ENCODE data around the gene MBLAC1.

Gene MBLAC1

DNA sequence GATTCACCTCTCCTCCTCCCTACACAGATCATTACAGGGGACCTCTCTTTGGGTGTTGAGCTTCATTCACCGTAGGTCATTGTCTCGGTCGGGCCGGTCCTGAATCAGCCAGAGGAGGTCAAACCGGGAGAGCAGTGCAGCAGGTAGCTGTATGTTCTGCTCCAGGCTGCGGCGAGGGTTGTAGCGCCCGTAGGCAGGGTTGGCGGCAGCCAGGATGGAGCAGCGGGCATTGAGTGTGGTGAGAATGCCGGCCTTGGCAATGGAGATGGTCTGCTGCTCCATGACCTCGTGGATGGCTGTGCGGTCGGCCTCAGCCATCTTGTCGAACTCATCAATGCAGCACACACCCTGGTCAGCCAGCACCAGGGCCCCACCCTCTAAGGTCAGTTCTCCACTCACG, 31.1 kb upstream of the MBLAC1 start:
- no peak for DNase-seq (ENCODE audit: low read depth in 2 of 2)

DNA sequence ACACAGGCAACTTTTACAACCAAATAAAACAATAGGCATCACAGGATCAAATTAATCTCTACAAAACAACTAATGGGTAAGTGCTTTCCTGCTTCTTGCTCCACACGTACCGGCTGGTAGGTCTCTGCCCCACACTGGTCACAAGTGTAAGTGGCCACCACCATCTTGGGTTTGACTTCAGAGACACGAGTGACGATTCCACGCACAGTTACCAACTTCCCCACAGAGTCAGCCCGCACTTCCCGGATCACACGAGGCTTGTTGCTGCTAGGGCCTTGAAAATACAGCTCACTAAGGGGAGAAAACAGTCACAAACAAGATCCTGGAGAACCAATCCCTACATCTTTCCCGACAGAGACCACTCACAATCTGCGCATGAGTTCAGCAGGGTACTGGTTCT, 27.9 kb upstream of the MBLAC1 start:
- no peak for DNase-seq (ENCODE audit: low read depth in 2 of 2)

DNA sequence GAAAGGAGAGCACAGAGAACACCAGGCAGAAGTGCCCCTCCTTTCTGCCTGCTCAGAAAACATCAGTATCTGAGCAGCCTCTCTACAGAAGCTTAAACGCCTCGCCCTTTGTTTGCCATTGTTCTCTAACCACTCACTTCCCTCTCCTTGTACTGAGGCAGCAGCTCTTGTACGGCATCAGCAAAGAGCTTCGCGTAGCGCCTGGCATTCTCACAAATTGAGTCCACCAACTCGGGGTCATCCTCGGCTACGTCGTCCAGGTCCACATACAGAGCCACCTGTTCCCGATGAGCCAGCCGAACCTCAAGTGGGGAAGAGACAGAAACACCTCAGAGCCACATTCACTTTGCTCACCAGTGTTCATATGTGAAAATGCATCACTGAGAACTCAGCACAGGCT, 27.3 kb upstream of the MBLAC1 start:
- DNase-seq (ENCODE audit: low read depth in 2 of 2) = no peak

DNA sequence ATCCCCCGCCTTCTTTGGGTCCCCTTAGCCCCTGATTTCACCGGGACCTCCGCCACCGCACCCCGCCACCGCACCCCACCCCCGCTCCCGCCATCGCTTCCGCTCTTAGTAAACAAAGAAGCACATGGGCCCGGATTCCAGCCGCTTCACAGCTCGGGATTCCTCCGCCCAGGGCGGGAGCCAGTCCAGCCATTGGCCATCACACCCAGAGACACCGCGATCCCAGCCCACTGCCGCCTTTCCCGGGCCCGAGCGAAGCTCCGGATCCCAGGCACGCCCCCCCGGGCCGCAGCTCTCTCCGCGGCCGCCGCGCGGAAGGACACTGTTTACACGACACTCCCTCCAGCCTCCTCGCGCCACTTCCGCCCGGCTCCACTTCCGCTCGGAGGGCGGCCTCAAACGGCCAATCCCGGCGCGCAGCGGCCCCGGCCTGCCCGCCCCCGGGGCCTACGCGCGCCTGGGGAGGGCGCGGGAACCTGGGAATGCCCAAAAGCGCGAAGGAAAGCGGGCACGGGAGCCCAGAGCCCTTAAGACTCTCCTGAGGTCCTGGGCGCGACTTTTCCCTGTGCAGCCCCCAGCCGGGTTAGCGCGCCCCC, 26.2 kb upstream of the MBLAC1 start:
- DNase-seq (ENCODE audit: low read depth in 2 of 2) = peak; percentile 77 to 85

DNA sequence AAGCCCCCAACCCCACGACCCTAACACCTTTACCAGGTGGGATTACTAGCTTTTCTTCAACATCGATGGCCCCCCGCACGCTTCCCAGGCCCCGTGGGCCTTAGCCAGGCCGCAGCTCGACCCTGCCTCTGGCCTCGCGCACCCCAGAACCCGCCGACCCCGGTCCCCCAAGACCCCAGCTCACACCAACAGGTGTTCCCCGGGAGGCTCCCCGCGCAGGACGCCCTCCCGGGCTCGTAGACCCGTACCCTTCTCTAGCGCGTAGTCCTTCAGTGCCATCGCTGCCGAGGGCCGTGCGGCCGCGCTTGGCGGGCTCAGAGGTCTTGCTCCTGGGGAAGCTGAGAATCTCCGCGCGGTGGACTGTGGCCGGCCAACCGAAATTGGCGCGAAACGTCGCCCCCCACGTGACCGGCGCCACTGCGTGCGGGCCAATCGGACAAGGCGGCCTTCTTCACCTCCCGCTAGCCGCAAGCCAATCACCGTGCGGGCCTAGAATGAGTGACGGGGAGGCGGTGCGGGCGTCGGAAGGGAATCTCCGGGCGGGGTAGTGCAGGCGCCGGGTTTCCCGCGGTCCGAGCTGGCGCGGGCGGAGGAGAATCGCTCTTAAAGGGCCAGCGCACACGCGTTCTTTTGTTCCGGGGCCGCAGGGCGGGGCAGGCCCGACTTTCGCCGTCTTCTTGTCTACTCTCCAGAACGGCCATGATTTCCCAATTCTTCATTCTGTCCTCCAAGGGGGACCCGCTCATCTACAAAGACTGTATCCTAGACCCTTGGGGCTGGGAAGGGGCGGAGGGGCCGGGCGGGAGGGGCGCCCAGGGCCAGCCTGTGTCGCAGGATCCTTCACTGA, 25.5 kb upstream of the MBLAC1 start, which contains the start of the genes AP4M1 and MCM7:
Gene AP4M1, plus strand, starts transcription at position 628 of the 847 bp plus-strand sequence. Its CDS starts 72 bp downstream, at position 700.
Gene MCM7, minus strand, starts transcription at position 382 of the 847 bp plus-strand sequence. Its CDS starts 103 bp downstream, at position 279.
- peak; percentile 94 to 95 for DNase-seq (ENCODE audit: low read depth in 2 of 2)

DNA sequence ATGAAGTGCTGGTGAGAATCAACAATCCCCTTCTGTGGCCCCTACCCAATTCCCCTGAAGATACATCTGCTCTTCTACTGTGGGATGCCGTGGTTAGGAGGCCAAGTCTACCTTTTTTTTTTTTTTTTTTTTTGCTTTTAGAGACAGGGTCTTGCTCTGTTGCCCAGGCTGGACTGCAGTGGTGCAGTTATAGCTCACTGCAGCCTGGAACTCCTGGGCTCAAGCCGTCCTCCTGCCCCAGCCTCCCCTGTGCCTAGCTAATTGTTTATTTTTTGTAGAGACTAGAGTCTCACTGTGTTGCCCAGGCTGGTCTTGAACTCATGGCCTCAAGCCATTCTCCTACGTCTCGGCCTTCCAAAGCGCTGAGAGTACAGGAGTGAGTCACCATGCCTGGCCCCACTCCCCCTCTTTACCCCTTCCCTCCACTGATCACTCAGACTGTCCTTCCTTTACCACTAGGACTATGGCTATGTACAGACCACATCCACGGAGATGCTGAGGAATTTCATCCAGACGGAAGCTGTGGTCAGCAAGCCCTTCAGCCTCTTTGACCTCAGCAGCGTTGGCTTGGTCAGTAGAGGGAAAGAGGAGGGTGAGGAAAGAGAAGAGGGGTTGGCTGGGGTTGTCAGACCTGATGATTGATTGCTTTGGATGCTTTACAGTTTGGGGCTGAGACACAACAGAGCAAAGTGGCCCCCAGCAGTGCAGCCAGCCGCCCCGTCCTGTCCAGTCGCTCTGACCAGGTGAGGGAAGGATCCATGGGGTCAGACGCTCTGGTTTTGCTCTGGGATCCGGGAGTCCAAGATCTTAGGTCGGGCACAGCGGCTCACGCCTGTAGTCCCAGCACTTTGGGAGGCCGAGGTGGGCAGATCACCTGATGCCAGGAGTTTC, 23.6 kb upstream of the MBLAC1 start:
- DNase-seq (ENCODE audit: low read depth in 2 of 2) = no peak

DNA sequence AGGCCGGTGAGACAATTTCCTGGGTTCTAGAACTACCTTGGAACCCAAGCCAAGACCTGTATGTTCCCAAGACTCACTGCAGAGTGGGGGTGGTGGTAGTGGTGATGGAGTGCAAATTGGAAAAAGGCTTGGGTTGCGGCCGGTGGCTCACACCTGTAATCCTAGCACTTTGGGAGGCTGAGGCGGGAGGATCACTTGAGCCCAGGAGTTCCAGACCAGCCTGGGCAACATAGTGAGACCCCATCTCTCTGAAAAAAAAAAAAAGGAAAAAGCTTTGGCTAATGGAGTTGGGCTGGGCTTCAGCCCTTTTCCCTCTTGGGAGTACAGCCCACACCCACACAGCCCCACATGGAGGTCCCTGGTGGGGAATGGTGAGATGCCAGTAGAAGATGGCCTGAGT, 21.2 kb upstream of the MBLAC1 start:
- DNase-seq (ENCODE audit: low read depth in 2 of 2) = no peak

DNA sequence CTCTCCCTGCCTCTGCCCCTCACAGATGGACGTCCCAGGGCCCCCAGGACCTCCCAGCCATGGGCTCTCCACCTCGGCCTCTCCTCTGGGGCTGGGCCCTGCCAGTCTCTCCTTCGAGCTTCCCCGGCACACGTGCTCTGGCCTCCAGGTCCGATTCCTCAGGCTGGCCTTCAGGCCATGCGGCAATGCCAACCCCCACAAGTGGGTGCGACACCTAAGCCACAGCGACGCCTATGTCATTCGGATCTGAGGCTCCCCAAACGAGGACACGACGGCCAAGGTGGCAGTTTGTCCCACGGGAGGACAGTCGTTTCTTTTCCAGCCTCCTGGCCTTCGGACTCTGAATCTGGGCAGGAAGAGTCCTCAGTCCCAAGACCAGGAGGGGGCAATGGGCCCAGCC, 20.1 kb upstream of the MBLAC1 start:
- DNase-seq (ENCODE audit: low read depth in 2 of 2) = no peak

DNA sequence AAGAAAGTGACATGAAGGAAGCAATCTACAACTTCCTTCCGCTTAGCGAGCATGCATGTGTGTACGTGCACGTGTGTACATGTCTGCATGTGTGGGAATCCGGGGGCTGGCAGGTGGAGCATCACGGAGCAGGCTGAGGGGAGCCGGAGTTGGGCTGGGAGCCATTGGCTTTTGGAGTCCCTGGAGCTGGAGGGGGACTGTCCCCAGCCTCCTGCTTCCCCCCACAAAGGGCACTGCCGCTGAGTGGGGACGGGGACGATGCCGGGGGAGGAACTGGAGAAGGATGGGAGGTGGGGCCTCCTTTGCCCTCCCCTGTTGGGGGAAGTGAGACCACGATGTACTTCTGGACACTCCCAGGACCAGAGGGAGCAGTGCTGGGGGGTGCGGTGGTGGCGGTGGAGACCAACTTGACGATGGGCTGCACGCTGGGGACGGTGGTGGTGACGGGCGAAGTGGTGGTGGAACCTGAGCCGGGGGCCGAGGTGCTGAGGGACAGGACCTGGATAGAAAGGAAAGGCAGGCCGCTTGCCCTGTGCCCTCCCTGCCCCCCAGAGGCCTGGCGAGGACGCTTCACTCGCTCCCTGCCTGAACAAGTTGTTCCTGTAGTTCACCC, 19.5 kb upstream of the MBLAC1 start:
- no peak for DNase-seq (ENCODE audit: low read depth in 2 of 2)

DNA sequence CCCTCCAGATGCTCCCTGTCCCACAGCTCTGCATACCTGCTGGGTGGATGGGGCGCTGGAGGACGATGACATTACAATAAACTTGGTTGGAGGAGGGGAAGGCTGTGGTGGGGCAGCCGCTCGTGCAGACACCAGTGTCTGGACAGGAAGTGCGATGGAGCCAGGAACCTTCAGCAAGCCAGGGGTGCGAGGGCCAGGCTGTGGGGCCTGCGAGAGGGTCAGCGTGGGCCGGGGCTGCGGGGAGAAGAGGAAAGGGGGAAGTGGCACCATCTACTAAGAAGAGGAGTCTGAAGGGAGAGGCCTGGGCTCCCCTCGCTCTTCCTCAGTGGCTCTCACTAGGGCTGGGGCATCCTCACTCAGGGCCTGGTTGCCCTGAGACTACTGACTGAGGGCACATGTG, 18.9 kb upstream of the MBLAC1 start:
- no peak for DNase-seq (ENCODE audit: low read depth in 2 of 2)

DNA sequence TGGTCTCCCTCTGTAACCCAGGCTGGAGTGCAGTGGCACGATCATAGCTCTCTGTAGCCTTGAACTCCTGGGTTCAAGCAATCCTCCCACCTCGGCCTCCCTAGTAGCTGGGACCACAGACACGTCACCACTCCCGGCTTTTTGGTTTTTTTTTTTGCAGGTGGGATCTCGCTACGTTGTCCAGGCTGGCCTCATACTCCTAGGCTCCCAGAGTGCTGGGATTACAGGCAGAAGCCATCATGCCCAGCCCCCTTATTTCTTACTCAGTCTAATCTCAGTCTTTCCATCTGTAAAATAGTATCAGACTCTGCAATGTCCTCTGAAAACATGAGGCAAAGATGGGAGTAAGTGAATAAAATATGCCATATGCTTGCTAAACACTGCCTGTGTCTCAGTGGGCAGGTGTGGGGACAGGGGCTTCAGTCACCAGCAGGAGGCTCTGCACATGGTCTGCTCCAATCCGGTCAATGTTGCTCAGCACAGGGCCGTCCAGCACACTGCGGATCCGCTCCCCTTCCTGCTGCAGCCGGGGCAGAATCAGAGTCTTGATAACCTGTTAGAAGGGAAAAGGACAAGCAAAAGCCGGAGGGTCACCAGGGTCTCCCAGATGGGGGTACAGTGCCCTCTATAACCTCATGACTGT, 17.1 kb upstream of the MBLAC1 start:
- no peak for DNase-seq (ENCODE audit: low read depth in 2 of 2)

DNA sequence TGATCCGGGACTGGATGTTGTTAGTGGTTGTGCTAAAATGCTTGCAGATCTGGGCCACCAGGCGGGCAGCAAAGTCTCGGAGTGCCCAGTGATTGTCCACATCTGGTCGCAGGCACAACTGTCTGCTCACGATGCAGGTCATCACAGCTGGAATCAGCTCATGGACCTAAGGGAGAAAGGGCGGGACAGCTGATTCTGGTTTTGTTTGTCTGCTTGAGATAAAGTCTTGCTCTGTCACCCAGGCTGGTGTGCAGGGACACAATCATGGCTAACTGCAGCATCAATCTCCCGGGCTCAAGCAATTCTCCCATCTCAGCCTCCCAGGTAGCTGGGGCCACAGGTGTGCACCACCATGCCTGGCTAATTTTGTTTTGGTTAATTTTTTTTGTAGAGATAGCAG, 15.6 kb upstream of the MBLAC1 start:
- no peak for DNase-seq (ENCODE audit: low read depth in 2 of 2)

DNA sequence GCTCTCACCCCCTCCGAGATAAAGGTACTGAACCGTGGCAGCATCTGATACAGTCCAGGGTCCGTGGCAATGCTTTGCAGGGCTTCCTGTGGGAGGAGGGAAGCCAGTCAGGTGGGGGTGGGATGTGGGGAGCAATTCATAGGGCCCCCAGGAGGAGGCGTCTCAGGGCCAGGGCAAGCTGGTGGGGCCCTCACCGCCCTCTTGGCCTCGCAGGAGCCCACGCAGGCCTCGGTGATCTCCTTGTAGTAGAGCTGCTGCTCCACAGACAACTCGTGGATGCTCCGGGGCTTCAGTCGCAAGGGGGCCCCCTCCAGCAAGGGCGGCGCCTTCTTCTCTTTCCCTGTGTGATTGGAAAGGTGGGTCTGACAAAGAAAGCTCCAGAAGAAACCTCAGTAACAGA, 14.9 kb upstream of the MBLAC1 start:
- no peak for DNase-seq (ENCODE audit: low read depth in 2 of 2)

DNA sequence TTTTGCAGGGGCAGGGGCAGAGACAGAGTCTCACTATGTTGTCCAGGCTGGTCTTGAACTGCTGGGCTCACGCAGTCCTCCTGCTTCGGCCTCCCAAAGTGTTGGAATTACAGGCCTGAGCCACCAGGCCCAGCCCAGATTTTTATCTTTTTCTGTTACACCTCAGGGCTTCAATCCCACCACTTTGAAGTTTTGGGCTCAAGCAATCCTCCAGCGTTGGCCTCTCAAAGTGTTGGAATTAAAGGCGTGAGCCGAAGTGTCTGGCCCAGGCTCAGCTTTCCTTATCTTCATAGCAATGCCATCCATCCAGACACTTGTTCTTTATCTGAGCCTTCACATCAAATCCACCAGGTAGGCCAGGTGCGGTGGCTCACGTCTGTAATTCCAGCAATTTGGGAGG, 11.7 kb upstream of the MBLAC1 start:
- no peak for DNase-seq (ENCODE audit: low read depth in 2 of 2)

DNA sequence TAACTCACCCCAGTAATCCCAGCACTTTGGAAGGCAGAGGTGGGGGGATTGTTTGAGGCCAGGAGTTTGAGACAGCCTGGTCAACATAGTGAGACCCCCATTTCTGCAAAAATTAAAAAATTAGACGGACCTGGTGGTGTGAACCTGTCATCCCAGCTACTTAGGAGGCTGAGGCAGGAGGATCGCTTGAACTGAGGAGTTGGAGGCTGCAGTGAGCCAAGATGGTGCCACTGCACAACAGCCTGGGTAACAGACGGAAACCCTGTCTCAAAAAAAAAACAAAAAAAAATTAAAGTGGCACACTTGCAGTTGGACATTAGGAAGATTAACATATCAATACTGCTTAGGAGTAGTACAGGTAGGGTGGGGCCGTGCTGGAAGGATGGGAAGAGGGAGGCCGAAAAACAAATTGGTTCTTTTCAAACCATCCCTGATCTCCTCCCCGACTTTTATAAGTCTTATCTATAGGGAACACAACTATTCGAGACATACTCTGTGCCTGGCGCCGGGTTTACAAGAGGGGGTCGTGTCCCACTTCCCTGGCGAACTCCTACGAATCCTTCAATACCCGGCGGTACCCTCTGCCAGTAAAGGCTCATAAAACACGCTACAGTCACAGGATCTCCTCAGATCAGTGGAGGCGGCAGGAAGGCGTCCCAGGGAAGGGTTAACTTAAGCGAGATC, 8.2 kb upstream of the MBLAC1 start:
- DNase-seq (ENCODE audit: low read depth in 2 of 2) = no peak

DNA sequence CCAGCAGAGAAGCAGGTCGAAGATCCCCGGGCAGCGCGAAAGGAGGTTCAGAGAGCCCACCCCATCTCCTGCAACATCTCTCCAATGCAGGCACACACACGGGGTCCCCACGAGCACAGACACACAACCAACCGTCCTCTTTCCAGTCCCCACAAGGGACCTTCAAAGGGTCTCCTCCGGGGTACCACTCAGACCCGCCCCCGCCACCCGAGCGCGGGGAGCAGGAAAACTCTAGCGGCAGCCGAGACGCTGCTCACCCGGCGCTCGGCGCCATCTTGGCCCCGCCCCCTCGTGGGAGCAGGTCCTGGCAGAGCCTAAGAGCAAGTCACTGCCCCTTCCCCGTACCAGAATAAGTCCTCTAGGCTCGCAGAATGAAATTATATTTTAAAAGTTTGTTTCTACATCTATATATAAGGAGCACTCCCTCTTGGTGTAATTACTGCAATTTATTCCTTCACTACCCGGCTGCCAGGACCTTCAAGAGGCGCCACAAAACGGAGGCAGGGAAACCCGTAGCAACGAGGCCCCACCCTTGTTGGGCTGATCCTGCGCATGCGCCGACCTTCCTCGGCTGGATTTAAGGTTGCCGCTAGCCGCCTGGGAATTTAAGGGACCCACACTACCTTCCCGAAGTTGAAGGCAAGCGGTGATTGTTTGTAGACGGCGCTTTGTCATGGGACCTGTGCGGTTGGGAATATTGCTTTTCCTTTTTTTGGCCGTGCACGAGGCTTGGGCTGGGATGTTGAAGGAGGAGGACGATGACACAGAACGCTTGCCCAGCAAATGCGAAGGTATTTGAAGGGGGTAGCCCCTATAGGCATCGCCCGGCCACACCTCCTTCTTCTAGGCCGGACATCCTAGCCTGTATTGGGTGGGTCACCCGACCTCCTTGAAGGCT, 7.4 kb upstream of the MBLAC1 start, which contains the start of the genes CNPY4 and TAF6:
Gene CNPY4, plus strand, starts transcription at position 563 of the 898 bp plus-strand sequence. Its CDS starts 111 bp downstream, at position 674.
Gene TAF6, minus strand, starts transcription at position 287 of the 898 bp plus-strand sequence. CDS start 5,149 bp downstream, outside the sequence.
- peak; percentile 91 to 92 for DNase-seq (ENCODE audit: low read depth in 2 of 2)

DNA sequence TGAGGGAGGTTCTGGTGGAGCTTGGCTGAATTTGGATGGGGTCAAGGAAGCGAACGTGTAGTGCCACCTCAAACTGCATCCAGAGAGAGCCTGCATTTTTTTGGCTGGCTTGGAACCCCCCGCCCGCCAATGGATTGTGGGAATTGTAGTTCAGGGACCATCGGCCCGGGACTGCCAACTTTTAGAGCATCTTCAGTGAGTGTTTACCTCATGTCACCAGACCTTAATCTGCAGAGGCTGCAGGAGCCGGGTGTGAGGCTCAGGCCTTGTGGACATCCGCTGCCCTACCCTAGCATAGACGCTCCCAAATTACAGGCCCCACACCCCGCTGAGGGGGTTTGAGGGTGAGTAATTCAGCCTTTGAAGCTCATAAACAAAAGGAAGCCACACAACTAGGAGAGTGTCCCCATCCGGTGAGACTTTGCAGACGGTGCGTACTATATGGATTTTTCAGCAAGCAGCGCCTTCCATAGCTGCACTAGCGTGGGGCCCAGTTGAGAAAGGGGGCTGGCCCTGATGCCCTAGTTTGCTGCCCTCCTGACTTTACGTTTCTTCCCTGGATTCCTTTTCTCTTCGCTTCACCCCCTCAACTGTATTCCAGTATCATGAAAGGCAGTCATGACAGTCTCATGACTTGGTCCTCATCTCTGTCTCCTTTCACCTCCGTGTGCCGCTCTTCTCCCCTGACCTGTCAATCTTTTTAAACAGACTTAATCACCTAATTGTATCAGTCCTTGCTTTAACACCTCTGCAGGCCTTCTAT, 6.6 kb upstream of the MBLAC1 start:
- DNase-seq (ENCODE audit: low read depth in 2 of 2) = peak; percentile 42 to 54

DNA sequence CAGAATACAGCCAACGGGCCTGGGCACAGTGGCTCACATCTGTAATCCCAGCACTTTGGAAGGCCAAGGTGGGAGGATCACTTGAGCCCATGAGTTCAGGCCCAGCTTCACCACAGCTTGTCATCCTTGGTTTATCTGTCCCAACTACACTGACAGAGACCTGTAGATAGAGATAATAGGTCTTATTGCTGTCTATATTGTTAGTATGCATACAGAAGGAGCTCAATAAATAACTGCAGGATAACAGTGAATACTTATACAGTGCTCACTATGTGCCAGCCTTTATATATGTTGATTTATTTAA, 6.1 kb upstream of the MBLAC1 start:
- no peak for DNase-seq (ENCODE audit: low read depth in 2 of 2)

DNA sequence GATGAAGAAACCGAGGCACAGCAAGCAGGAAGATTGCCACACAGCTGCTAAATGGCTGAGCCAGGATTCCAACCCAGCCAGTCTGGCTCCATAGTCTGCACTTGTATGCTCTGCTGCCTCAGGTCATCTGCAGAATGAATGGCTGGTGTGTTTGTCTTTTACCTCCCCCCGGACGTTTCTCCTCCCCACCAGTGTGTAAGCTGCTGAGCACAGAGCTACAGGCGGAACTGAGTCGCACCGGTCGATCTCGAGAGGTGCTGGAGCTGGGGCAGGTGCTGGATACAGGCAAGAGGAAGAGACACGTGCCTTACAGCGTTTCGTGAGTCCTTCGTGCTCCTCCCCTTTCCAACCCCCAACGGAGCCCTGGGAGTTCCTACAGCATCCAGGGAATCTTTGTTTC, 4.7 kb upstream of the MBLAC1 start:
- no peak for DNase-seq (ENCODE audit: low read depth in 2 of 2)
